Activated CD8-positive, alpha-beta T cell treated with anti-CD3 and anti-CD28 coated beads for 36 hours (primary cell): ENCODE measurements around the gene OR2A1. TPM values are rescaled to one million over a fixed set of nuclear protein-coding genes. Genes with fewer than 3 reads are reported as not detected.
A peak's percentile ranks its signal among the peaks of the same experiment; 100 is the strongest.
"Not testable (repeated sequence)": the region's sequence is repeated elsewhere in the genome, so short reads cannot be mapped to it uniquely, and the experiment has no call there.

ENCODE experiments used
- ATAC-seq: fragments of 200-7000 bp; cut with Tn5 transposase; one replicate; pipeline ENCODE4 v1.10.0; 2021; ENCODE audit warnings: mild to moderate bottlenecking, moderate library complexity
- CTCF ChIA-PET: fragments of 350-600 bp; sonication (Branson Sonifier 250); formaldehyde crosslinking; loops from one replicate; lab custom pipeline; 2021; ENCODE audit warnings: antibody characterized with exemption; lab: Charles Lee
- POLR2A ChIA-PET: fragments of 350-600 bp; sonication (Branson Sonifier 250); formaldehyde crosslinking; loops from one replicate; lab custom pipeline; 2021; ENCODE audit warnings: antibody characterized with exemption; lab: Charles Lee
- DNase-seq: peaks from one replicate; pipeline ENCODE4 v3.0.0-alpha.2; 2020
- H3K27ac Mint-ChIP-seq: one replicate; pipeline ENCODE4 v1.8.0; 2021; ENCODE audit warnings: mild to moderate bottlenecking, mixed read lengths
- H3K27me3 Mint-ChIP-seq: one replicate; pipeline ENCODE4 v1.8.0; 2021; ENCODE audit warnings: mixed read lengths
- H3K36me3 Mint-ChIP-seq: one replicate; pipeline ENCODE4 v1.8.0; 2021; ENCODE audit warnings: low read depth, mixed read lengths
- H3K4me1 Mint-ChIP-seq: one replicate; pipeline ENCODE4 v1.8.0; 2021; ENCODE audit warnings: low read depth, mixed read lengths
- H3K4me3 Mint-ChIP-seq: one replicate; pipeline ENCODE4 v1.8.0; 2021; ENCODE audit warnings: mild to moderate bottlenecking, moderate library complexity, mixed read lengths
- H3K9me3 Mint-ChIP-seq: one replicate; pipeline ENCODE4 v1.8.0; 2021; ENCODE audit warnings: mixed read lengths
- intact Hi-C: fragments of 100-400 bp; cut with micrococcal nuclease; formaldehyde crosslinking; loops from one replicate; pipeline ENCODE4 v1.10.0; 2022
- total RNA-seq, 2 experiments: library from RNA; stranded (reverse); gene quantifications; one replicate each; pipeline ENCODE4 v1.2.3, GENCODE V29; 2021

OR2A1 gene, protein sequence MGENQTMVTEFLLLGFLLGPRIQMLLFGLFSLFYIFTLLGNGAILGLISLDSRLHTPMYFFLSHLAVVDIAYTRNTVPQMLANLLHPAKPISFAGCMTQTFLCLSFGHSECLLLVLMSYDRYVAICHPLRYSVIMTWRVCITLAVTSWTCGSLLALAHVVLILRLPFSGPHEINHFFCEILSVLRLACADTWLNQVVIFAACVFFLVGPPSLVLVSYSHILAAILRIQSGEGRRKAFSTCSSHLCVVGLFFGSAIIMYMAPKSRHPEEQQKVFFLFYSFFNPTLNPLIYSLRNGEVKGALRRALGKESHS
- not detected for total RNA-seq

DNA sequence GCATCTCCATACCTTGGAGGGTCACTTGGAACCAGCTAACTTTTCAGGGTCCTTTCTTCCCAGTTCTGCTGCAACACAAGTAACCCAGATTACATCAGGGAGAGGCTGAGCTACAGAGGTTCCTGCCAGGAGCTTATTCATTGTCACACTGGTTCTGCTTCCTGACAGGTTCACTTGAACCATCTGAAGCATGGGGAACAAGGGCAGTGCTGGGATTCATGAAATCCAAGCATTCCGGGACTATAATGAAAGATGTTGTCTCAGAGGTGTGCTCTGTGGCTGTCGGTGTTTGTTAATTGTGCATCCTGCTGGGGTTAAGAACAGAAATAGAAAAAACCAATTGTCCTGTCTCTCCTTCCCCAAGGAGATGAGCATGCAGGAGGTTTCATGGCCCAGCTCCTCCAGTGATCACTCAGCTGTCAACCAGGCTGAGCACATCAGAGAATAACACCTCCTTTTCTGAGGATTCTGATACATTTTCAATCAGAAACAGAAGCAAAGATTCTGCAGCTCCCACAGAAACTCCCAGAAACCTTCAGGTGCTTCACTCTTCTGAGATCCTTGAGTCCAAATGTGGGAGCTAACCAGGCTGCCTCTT lies at the start of gene OR2A1:
OR2A1 (plus strand) TSS at position 548 of the 598 bp plus-strand sequence. CDS start 5,706 bp downstream, outside the sequence.
- H3K27me3 Mint-ChIP-seq, intact Hi-C loops, DNase-seq, H3K9me3 Mint-ChIP-seq, H3K4me3 Mint-ChIP-seq, ATAC-seq, H3K36me3 Mint-ChIP-seq, H3K27ac Mint-ChIP-seq, POLR2A ChIA-PET, CTCF ChIA-PET, H3K4me1 Mint-ChIP-seq: not testable (repeated sequence)

DNA sequence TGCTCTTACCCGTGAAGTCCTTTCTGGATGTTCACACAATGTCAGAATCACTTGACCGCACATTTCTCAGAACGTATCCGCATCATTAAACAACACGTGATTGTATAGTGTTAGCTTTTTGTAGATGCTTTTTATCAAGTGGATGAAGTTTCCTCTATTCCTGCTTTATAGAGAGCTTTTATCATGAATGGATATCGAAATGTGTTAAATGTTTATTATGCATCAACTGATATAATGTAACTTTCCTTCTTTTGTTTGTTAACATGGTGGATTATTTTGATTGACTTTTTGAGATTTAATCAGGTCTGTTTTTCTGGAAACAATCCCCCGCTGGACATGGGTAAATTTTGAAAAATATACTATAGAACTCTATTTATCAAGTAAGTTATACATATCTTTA lies 47.5 kb upstream of the OR2A1 start, which contains the start of gene OR2A7:
OR2A7 (minus strand) TSS at position 101 of the 400 bp plus-strand sequence. CDS start 5,164 bp downstream, outside the sequence.
- H3K4me3 Mint-ChIP-seq, CTCF ChIA-PET, ATAC-seq, DNase-seq, H3K4me1 Mint-ChIP-seq, POLR2A ChIA-PET, H3K36me3 Mint-ChIP-seq, intact Hi-C loops, H3K9me3 Mint-ChIP-seq, H3K27ac Mint-ChIP-seq, H3K27me3 Mint-ChIP-seq: not testable (repeated sequence)

DNA sequence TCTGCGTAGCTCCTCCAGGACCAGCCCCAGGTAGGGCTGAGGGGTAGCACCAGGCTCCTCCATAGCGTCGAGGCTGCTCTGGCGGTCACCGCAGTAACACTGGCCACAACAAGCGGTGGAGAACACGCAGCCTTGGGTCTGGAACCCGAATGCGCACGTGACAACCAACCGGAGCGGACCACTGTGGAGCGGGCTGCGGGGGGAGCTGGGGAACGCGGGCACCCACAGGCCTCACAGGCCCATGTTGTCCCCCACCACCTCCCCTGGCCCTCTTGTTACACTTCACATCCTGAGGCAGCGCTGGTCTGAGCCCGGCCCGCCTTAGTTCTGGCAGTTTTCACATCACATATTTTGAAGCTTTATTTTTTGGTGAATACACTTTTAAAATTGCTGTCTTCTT lies 43.0 kb upstream of the OR2A1 start, which contains the start of gene CTAGE8:
CTAGE8 (minus strand) TSS at position 101 of the 400 bp plus-strand sequence; CDS start at position 63, 38 bp downstream.
- H3K4me1 Mint-ChIP-seq, intact Hi-C loops, DNase-seq: not testable (repeated sequence)

DNA sequence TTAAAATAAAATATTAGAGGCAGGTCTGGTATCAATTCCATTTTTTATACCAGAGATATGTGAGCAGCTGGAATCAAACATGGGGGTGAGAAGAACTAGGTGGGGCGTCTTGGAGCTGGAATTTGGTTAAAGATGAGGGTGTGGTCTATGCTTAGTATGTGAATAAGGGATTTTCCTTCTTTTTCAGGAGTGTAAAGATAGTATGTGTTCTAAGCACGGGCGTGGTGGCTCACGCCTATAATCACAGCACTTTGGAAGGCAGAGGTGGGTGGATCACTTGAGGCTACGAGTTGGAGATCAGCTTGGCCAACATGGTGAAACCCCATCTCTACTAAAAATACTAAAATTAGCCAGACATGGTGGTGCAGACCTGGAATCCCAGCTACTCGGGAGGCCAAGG lies 36.9 kb upstream of the OR2A1 start:
- H3K27ac Mint-ChIP-seq, DNase-seq, H3K4me3 Mint-ChIP-seq, H3K9me3 Mint-ChIP-seq, CTCF ChIA-PET, H3K4me1 Mint-ChIP-seq, H3K36me3 Mint-ChIP-seq, POLR2A ChIA-PET, ATAC-seq, H3K27me3 Mint-ChIP-seq, intact Hi-C loops: not testable (repeated sequence)

More for the DNA sequence above, 43.0 kb upstream of the OR2A1 start, which contains the start of gene CTAGE8:
- H3K36me3 Mint-ChIP-seq, CTCF ChIA-PET, H3K27ac Mint-ChIP-seq, H3K4me3 Mint-ChIP-seq, H3K9me3 Mint-ChIP-seq, POLR2A ChIA-PET, ATAC-seq, H3K27me3 Mint-ChIP-seq: not testable (repeated sequence)

- H3K27ac Mint-ChIP-seq, H3K27me3 Mint-ChIP-seq, H3K4me1 Mint-ChIP-seq, H3K9me3 Mint-ChIP-seq, DNase-seq, intact Hi-C loops, CTCF ChIA-PET, H3K4me3 Mint-ChIP-seq, H3K36me3 Mint-ChIP-seq, POLR2A ChIA-PET: not testable (repeated sequence)
- peak; percentile 40 for ATAC-seq
These were observed 32.2 kb upstream of the OR2A1 start for GRCh38 chr7:144280010-144280409.

GRCh38 chr7:144281981-144282380 lies 30.2 kb upstream of the OR2A1 start:
- H3K27ac Mint-ChIP-seq, H3K4me1 Mint-ChIP-seq, DNase-seq, POLR2A ChIA-PET, CTCF ChIA-PET, H3K36me3 Mint-ChIP-seq, intact Hi-C loops, H3K9me3 Mint-ChIP-seq, H3K27me3 Mint-ChIP-seq, ATAC-seq, H3K4me3 Mint-ChIP-seq: not testable (repeated sequence)

DNA sequence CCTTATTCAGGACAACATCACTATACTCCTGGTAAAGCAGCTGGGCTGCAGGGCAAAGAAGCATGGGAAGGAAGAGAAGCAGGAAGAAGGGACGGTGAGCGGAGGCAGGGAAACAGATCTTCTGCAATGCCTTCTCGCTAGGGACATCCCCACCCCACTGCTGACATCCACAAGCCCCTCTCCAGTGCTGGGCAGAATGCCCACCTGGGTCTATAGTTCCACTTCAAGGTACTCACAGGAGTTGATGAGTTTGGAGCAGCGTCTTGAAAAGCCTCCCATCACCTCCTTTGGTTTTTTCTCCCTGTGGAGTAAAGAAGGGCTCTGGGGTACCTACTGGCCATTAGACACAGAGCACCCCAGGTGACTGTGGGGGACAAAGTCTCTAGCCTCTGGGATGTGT lies 29.7 kb upstream of the OR2A1 start:
- H3K9me3 Mint-ChIP-seq, ATAC-seq, POLR2A ChIA-PET: not testable (repeated sequence)

GRCh38 chr7:144283716-144284115 lies 28.5 kb upstream of the OR2A1 start:
- H3K27ac Mint-ChIP-seq, ATAC-seq, H3K9me3 Mint-ChIP-seq, intact Hi-C loops, POLR2A ChIA-PET, DNase-seq, H3K4me1 Mint-ChIP-seq, CTCF ChIA-PET, H3K36me3 Mint-ChIP-seq, H3K4me3 Mint-ChIP-seq, H3K27me3 Mint-ChIP-seq: not testable (repeated sequence)

More for the DNA sequence above, 29.7 kb upstream of the OR2A1 start:
- CTCF ChIA-PET, H3K27me3 Mint-ChIP-seq, intact Hi-C loops, H3K4me3 Mint-ChIP-seq, H3K36me3 Mint-ChIP-seq, H3K27ac Mint-ChIP-seq, DNase-seq, H3K4me1 Mint-ChIP-seq: not testable (repeated sequence)

DNA sequence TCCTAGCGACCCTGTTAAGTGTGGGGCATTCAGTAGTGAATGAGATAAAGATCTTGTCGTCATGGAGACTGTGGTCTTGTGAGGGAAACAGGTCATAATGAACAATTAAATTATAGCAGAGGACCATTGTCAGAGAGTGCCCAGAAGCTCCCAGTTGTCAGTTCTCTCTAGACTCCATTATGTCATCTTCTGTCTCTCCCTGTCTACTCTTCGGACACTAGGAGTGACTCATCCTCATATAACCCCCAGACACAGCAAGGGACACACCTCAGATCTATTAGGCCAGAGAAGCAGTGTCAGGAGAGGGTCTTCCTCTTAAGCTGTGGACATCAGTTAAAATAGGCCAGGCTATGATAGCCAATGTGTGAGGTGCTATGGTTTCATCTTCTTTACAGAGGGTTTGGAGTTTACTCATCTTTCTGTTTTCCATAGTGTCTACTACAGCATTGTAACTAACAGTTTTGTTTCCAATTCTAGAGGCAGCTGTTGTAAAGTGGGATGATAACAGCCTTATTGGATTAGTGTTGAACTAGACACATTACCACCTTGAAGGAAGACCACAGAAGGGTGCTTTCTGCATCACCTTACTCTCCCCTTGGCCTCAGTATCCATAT lies 24.9 kb upstream of the OR2A1 start:
- POLR2A ChIA-PET, H3K27ac Mint-ChIP-seq, CTCF ChIA-PET, DNase-seq, H3K4me1 Mint-ChIP-seq, H3K36me3 Mint-ChIP-seq, H3K9me3 Mint-ChIP-seq, H3K27me3 Mint-ChIP-seq, H3K4me3 Mint-ChIP-seq, intact Hi-C loops: not testable (repeated sequence)
- ATAC-seq, result peak; percentile 32

- H3K27me3 Mint-ChIP-seq, H3K36me3 Mint-ChIP-seq, H3K27ac Mint-ChIP-seq, H3K4me1 Mint-ChIP-seq, CTCF ChIA-PET, intact Hi-C loops, ATAC-seq, POLR2A ChIA-PET, H3K4me3 Mint-ChIP-seq, H3K9me3 Mint-ChIP-seq: not testable (repeated sequence)
- DNase-seq, result peak; percentile 2
These were observed 20.6 kb upstream of the OR2A1 start for GRCh38 chr7:144291607-144292006.

DNA sequence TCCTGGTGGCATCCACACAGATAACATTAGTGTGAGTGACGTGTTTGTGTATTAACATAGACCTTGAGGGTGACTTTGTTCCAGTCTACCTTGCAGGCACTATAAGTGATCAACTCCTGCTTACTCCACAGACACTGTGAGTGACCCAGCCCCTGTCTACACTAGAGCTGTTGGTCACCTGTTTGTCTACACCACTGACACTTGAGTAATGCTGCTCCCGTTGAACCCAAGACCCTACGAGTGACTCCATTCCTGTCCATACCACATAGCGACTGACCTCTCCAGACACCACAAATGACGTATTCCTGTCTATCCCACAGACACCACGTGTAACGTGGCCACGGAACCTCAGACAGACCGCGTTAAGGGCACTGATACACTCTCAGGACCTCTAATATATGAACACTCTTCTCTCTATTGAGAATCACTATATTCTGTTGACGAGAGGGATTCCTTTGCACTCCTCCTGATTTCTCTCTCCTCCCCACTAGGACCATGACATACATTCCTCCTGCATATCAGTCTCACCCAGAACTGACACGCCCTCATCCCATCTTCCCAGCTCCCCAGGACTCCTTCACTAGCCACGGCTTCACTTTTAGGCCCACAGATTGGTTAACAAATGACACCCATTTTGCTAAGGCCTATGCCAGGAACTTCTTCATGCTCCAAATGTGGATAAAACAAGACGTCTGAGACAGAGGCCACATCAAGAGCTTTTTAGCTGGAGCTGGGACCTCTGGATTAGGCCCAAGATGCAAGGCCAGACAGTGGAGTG lies 19.6 kb upstream of the OR2A1 start:
- POLR2A ChIA-PET, H3K36me3 Mint-ChIP-seq, H3K27me3 Mint-ChIP-seq, H3K9me3 Mint-ChIP-seq, H3K4me3 Mint-ChIP-seq, H3K4me1 Mint-ChIP-seq, CTCF ChIA-PET, H3K27ac Mint-ChIP-seq, intact Hi-C loops, DNase-seq, ATAC-seq: not testable (repeated sequence)
